RPMI8226 (cell line): ENCODE data around the gene S100A2.

Experiments used
- DNase-seq: peaks from one replicate; pipeline ENCODE4 v3.0.0-alpha.2; 2015

The S100A2 gene

DNA sequence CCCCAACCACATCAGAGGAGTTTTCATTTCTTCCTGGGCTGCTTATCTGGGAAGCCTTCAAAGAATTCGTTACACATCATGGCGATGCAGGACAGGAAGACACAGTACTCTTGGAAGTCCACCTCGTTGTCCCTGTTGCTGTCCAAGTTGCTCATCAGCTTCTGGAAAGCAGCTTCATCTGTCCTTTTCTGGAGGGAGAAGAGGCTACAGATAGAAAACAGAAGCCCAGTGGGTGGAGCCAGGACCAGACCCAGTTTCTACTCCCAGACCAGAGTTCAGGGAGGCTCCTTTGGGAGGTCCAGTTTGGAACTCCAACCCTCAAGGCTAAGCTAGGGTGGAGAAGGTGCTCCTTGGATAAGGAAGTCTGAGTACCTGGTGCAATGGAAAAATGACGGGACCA is 21.9 kb downstream of the S100A2 start:
- DNase-seq = no peak

DNA sequence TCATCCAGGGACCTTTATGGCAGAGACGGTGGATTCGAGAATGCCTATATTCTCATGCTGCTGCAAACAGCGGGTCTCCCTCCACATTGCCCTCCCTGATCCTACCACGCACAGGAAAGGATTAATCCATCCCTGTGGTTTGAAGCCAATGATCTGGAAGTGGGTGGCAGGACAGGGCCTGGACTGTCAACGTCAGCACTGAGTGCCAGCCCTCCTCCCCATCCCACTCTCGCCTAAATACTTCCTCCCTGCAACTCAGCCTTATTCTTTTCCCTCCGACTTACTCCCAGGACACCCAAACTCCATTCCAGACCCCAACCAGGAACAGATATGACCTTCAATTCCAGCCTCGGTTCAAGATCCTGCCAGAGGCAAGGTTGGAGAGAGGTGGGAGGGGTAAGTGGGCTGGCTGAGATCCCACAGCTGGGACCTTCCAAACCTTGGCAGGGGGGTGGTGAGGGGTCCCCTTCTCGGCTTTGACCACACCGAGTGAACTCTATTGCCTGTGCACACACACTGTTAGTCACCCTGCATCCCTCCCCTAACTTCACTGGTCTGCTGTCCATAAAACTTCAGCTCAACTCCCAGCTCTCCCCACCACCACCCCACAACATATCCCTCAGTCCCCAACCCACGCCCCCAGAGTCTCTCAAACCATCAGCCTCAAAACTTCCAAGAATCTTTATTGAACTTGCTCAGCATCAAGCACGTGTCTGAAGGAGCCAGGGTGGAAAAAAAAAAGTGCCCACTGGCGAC is 22.5 kb downstream of the S100A2 start:
- DNase-seq = no peak

DNA sequence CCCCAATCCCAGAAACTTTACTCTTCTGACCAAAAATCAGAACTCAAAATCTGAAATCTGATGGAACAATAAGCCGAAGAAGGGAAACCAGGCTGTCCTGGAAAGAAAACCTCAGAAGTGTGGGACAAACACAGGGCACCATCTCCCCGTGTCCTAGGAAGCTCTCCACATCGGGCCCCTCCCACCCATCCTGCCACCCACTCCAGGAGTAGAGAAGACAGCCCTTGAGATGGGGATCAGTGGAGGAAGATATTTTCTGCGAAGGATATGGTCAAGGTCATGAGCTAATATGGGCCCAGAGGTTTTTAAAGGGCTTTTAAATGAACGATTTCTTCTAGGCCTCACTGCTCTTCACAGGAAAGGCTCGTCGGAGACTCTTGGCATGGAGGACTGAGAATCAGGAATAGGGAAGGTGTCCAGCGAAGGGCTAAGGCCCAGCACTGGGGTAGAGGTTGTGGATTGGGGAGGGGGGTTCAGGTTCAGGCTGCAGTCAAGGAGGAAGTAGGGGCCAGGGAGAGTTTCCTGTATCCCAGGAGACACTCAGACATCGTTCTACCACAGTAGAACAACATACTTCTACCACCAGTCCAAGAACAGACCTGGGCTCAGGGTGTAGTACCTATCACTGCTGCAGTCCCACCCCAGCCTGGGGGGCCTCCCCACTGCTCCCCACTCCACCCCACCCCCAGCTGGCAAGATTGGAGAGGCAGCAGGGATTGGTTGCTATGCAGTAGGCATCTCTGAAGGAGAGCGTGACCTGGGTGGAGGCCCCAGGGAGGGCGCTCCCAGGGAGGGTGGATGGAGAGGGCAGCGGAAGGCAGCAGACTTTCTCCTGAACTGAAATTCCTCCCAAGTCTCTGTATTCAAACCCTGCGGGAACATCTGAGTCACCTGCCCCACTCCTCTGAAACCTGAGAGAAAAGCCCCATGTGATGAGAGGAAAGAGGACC is 23.7 kb downstream of the S100A2 start:
- no peak for DNase-seq

DNA sequence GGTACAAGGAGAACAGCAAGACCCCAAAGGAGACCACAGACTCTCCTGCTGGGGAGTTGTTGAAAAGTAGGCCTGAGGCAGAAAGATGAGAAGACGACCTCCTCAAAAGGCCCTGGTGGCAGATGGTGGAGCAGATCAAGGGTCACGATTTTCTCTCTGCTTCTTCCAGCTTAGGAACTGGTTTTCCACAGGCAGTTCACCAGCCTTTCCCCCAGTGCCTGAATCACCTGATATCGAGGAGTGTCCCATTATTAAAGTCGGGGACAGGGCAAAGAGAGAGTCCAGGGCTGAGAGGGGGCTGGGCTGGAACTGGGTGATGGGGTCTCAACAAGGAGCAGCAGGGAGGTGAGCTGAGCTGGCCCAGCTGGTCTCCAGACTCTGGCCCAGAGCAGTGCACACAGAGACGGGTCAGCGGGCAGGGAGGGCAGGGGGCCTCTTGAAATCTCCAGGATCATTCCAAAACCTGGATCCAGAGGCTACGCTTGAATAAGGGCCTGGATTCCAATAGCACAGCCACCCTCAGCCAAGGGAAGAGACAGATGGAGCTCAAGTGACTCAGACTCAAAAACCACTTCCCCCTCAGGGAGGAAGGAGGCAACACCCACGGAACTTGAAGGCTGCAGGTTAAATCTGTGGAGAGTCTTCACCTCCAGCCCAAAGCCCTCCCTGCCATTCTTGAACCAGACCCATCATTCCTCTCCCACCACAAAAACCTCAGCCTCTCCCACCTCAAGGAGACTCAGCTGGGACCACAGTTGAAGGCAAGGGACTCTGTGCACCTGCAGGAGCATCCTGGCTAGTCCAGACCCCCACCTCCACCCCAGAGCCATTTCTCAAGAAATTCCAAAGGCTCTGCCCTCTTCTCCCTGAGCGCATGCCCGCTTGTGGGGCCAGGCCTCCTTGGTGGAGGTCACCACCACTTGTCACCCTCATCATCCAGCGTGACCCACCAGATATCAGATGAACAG is 25.0 kb downstream of the S100A2 start, which contains the start of gene S100A5:
S100A5 (minus strand) TSS at position 541 of the 968 bp plus-strand sequence. CDS start 743 bp downstream, outside the sequence.
- DNase-seq = peak; percentile 40

DNA sequence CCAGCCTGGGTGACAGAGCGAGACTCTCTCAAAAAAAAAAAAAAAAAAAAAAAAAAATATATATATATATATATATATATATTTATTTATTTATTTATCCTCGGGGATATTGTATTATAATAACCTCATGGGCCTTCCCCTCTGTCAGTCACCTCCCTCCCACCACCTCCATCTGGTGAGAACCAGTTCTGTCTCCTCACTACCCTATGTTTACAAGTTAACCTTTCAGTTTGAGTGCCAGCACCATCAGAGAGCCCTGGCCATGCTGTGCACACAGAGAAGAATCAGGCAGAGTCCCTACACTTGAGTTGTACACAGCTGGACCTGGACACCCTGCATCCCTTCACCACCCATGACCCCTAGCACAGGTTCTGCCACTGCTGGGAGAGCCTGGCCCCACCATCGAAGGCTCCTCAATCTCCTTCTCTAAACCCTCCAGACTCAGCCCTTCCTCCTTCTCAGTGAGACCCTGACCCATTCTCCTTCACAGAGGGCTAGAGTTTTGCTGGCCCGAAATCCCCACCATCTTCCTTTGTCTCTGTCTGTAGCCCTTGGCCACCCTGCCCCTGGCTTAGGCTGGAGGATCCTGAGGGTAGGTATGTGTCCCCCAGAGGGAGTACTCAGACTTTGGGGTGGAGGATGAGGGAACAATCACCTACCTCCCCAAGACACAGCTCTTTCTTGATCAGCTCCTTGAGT is 26.1 kb downstream of the S100A2 start:
- DNase-seq = no peak

DNA sequence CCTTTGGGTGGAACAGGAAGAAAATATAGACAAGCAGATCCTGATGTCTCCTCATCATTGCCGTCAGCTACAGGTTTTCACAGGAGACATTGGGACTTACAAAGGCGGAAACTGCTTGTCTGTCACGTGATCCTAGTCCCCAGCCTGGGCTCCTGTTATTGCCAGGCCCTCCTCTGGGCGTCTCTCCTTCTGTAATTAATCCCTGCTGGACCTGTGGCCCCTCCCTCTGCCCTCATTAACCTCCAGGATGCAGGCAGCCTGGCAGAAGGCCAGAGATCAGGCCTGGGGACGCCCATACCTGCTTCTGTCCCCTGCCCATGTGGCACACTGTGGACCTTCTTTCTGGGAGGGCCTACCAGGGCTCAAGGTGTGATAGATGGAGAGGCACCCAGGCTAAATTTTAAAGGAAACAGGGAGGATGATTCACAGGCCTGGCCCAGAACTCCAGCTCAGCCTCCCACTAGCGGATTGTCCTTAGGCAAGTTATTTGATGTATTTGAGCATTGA is 27.3 kb downstream of the S100A2 start:
- DNase-seq = peak; percentile 85

DNA sequence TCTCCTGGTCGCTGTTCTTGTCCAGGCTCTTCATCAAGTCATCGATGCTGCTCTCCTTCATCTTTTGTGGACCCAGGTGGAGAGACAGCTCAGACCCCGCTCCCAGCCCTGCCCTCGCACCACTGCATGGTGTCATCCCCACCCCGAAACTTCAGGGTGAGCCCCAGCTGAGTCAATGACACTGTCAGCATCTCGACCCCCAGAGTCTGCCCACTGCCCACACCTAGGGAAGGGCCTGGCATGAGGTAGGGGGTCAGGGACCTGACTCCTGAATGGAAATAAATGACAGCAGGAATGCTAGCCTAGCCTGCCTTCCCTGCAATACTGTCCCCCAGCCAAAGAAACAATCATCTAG is 28.3 kb downstream of the S100A2 start:
- no peak for DNase-seq

DNA sequence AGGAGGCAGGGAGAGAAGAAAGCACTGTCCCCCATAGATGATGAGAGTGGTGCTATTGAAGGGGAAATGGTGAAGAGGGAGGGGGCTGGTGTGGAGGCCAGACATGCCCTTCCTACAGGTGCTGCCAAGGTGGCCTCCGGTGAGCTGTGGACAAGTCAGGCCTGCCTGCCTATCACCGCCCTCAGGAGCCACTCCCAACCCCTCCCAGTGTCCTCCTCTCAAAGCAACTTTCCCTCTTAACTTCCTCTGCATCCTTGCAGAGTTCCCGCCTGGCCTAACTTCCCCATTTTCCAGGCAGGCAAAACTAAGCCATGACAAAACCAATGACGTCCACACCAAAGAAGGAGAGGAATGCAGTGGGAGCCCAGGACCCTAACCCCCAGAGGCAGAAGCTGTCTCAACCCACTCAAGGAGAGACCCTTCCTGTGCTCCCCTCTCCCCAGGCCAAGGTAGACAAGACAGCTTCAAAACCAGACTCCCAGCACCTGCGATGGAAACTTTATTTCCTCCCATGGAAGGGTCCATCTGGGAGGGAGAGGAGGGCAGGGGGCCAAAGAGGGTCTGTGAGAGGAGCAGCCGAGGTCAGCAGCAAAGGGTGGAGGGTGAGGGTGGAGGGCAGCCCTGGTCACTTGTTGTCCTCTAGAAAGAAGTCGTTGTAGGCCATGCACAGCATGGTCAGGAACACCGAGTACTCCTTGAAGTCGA is 28.8 kb downstream of the S100A2 start:
- DNase-seq = peak; percentile 13

DNA sequence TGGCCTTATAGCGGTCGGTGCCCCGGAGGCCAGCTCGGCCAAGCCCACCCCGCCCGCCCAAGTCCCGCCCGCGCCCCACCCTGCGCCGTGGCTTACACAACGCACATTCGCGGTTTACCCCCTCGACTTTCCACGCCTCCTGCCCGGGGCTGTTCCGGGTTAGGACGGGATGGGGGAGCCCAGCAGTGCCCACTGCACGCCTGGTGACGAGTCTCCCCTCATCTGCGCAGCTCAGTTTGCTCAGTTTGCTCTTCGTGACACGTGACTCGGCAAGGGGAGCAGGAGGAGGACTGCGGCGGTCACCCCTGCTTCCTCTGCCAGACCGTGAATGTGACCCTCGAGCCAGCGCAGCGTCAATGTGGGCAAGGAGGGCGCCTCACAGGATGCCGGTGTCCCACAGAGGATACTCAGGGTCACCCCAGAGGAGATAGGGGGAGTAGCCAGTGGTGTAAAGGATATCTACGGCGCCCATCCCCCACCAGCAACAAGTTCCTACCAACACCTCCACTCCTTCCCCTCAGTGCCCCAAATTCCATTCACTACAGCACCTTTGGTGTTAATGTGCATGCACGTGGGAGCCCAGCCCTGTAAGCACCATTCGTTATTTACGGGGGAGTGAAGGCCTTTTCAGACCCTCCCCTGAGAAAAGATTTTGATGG is 29.5 kb downstream of the S100A2 start:
- DNase-seq = peak; percentile 79

DNA sequence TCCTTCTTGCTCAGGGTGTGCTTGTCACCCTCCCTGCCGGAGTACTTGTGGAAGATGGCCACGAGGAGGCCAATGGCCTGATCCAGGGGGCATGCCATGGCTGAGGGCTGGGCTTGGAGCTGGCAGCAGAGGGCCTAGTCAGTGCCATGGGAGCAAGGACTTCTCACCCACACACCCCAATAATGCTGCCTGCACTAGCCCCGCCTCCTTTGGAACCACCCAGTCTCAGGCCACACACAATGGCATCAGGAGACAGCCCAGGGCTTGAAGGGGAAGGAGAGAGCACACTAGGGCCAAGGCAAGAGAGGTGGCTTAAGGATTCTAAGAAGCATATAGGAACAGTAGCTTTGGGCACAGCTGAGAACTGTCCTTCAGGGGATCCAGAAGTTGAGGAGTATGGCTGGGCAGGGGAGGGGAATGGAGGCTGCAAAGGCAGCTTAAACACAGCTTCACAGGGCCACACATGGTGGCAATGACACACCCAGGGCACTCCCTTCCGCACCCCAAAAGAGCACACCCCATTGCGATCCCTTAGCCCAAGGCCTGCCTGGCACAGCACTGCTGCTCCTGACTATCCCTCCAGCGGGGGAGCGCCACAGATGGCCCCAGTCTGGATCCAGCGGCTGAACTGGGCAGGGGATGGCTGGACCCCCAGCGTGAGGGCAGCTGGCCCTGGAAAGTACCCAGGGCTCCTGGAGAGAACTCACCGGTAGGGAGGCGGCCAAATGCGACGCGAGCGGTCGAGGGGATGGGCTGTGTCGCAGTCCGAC is 30.2 kb downstream of the S100A2 start, which contains the start of gene S100A6:
S100A6 (minus strand) TSS at position 750 of the 770 bp plus-strand sequence; CDS start at position 98, 652 bp downstream.
- DNase-seq = peak; percentile 73

DNA sequence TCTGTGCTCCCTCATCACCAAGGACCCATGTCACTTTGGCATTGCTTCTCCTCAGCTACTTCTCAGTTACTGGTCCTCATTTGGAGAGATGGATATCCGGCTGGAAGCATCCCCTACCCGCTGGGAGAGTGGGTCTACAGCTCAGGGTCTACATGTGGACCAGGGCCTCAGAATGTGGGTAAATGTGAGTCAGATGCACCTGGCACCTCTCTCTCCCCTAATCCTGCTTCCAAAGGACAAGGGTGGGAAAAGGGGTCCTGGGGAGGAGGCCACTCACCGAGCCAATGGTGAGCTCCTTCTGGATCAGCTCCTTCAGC is 30.8 kb downstream of the S100A2 start:
- DNase-seq = no peak

DNA sequence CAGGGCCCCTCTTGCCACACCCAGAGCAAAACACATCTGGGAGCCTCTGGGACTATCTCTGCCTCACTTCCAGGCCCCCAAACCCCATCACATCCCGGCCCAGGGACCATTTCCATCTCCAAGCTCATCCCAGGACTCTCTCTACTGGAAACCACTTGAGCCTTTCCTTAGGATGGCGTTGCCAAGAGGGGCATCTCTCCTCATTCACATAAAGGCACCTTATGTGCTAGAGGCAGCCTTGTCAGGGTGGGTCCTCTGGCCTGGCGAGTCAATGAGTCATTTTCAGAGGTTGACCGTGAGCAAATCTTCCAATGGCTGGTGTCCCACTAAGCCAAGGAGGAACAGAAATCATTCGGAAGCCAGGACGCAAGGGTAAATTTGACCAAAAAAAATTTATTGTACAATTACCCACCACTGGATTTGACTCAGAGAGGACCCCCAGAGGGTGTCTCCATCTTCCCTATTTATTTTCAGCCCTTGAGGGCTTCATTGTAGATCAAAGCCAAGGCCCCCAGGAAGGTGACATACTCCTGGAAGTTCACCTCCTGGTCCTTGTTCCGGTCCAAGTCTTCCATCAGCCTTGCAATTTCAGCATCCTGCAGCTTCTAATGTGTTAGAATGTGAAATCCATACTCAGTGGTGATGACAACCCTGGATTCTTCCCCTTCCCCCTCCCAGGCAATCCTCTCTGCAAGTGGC is 31.3 kb downstream of the S100A2 start:
- no peak for DNase-seq

DNA sequence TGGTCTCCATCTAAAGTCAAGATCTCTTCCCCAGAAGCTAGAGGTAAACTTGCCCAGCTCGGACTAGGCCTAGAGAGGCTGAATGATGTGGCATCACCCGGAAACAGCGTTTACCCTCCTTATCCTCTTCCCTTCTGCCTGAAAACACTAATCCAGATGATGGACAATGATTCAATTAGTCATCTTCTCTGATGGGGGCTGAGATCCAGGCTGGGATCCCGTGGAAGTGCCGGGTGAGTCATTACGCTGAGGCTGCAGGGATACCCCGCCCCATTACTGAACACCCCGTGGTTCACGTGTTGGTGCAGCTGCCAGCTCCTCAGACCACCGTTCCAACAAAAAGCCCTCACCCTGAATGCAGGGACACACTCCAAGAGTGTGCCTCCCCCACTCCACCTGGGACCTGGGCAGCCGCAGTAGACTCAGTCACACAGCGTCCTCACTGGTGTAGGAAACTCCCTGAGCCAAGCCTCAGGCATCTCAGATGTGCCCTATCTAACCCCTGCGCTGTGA is 31.9 kb downstream of the S100A2 start:
- DNase-seq = no peak

DNA sequence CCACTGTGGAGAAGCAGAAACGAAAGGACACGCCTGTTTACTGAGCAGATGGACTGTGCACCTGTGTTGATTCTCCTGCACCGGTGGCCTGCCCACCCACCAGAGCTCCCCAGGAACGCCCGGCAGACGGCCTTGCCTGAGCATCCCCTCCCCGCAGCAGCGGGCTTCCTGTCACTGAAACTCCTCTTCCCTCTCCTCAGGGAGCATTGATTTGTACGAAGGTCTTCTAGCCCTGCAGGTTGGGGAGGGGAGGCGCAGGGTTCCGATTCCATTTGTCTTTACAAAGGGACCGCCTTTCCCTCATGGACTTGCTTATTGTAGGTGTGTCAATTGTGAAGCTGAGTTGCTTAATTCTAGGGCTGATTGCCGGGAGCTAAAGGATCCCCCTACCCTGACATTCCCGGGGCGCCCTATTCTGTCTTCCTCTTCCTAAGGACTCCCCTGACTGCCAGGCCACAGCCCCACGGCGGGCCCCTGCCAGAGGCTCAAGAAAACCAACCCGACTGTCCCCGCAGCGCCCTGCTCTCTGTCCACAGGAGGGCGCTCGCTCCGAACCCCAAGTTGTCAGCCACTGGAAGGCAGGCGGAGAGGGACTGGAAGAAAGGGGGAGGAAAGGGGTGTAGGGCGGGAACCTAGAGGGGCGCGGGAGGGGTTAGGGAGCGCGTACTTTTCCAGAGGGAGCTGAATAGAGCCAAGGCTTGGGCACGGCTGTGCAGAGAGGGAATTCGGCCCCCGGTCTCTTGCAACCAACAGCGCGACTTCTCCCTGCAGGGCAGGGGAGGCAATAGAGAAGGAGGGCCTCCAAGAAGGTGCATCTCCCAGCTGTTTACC is 32.7 kb downstream of the S100A2 start:
- peak; percentile 93 for DNase-seq

DNA sequence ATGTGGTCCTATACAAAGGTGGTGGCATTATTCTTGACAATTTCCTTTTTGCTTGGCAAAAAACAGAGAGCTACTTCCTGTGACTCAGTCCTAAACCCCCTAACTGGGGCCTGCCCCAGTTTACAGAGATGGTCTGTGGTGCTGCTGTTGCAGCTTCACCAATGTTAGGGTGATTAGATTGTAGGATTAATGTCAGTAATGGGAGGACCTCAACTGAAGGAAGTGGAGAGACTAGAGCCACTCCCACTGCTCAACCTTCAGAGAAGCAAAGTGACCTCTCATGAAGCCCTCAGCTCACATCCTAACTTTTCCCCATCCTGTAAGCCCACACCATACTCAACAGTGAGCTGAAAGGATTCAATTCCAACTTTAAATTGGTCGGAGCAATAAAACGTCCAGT is 33.5 kb downstream of the S100A2 start:
- peak; percentile 61 for DNase-seq

DNA sequence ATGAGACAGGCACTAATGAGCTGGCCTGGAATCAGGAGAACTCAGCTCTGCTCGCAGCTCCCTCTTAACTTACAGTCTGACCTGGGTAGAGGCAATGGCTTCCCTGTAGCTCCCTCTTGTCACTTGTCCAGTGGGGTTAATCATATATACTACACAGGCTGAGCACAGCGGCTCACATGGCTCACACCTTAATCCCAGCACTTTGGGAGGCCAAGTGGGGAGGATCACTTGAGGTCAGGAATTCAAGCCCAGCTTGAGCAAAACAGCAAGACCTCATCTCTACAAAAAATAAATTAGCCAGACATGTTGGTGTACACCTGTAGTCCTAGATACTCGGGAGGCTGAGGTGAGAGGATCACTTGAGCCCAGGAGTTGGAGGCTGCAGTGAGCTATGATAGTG is 34.0 kb downstream of the S100A2 start:
- no peak for DNase-seq

DNA sequence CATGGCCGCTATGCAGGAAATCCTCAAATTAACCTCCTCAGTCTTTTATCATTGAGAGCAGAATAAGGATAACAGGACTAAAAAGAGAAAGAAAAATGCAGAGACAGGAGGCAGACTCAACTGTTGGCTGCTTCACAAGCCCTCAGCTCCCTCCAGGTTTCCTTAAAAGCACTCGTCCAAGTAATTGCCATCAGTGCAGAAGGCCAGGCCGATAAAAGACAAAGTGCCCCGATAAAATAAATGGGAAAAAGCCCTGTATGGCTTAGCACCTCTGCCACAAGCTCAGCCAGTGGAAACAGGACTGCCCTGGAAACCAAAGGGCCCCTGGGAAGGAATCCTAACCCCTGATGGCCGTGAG is 38.0 kb downstream of the S100A2 start:
- no peak for DNase-seq

DNA sequence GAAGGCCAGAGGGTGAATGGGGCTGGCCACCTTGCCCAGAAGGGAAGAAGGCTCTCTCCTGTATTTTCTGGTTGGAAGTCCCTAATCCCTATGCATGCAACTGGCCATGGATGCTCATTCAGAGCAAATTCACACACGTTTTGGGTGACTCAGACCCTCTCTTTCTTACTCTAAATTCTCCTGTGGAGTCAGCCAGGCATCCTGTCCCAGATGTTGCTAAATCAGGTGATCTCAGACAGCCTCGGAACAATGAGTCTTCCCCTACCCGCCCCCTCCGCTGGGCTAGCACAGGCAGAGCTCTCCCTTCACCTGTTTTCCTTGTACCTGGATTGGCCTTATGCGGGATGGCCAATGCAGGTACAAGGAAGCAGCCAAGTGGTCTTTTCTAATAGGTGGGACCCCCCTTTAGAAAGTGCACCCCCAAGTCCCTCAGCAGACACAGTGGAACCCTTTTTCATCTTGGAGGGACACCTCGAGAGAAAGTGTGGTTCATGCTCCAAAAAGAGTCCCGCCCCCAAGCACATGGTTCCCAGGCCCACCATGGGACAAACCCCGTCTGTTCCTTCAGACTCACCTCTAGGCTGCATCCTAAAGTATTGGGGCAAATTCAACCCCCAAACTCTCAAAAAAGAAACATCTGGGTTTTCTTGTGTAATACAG is 38.5 kb downstream of the S100A2 start:
- no peak for DNase-seq
